ENCODE data around the gene TMEM81. TPM values are rescaled to one million over a fixed set of nuclear protein-coding genes. Genes with fewer than 3 reads are reported as not detected.

The TMEM81 gene
- total RNA-seq, 2 donors from 2014 or later, result 1.3 to 2.0 TPM

- peaks cover 5% of the 10 kb centered on the region for H3K4me1 ChIP-seq
- 75 to 77% methylated on average over 5 to 12 of the region's 12 CpGs for WGBS, 2 donors
- H3K27ac ChIP-seq, result no peak overlapping the region
- intact Hi-C loops (cut with DNase I), result no loop called here
- H3K9me3 ChIP-seq, result no peaks in the 10 kb centered on the region
- no peaks in the 10 kb centered on the region for H3K36me3 ChIP-seq (replicated peaks in 1 of 2; ENCODE audit: insufficient read depth in 1 of 2, low read depth in 2 of 2)
- ATAC-seq (no peak), DNase-seq (no peak)
- TF ChIP-seq, protein P1, sequence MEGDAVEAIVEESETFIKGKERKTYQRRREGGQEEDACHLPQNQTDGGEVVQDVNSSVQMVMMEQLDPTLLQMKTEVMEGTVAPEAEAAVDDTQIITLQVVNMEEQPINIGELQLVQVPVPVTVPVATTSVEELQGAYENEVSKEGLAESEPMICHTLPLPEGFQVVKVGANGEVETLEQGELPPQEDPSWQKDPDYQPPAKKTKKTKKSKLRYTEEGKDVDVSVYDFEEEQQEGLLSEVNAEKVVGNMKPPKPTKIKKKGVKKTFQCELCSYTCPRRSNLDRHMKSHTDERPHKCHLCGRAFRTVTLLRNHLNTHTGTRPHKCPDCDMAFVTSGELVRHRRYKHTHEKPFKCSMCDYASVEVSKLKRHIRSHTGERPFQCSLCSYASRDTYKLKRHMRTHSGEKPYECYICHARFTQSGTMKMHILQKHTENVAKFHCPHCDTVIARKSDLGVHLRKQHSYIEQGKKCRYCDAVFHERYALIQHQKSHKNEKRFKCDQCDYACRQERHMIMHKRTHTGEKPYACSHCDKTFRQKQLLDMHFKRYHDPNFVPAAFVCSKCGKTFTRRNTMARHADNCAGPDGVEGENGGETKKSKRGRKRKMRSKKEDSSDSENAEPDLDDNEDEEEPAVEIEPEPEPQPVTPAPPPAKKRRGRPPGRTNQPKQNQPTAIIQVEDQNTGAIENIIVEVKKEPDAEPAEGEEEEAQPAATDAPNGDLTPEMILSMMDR (IDR thresholded peaks at IDR 0.05), result no peak
- TF ChIP-seq POLR2A (IDR thresholded peaks at IDR 0.05), result no peak
- H3K4me3 ChIP-seq, result no peak overlapping the region
- no peaks in the 10 kb centered on the region for H3K27me3 ChIP-seq
These were observed 12.5 kb downstream of the TMEM81 start for GRCh38 chr1:205071801-205072200.

- Histone ChIP-seq H3K36me3 (replicated peaks in 1 of 2; ENCODE audit: insufficient read depth in 1 of 2, low read depth in 2 of 2) (no peaks in the 10 kb centered on the region), H3K9me3 (no peaks in the 10 kb centered on the region), H3K27me3 (no peaks in the 10 kb centered on the region), H3K4me1 (peaks cover 5% of the 10 kb centered on the region), H3K4me3 (no peak overlapping the region), H3K27ac (no peak overlapping the region)
- WGBS, 2 donors, result 83 to 100% methylated on average over 2 of the region's 2 CpGs
- ATAC-seq (no peak), DNase-seq (no peak)
- TF ChIP-seq, protein P1 (IDR thresholded peaks at IDR 0.05), result no peak
- TF ChIP-seq POLR2A (IDR thresholded peaks at IDR 0.05), result no peak
- intact Hi-C loops (cut with DNase I), result no loop called here
These were observed 13.2 kb downstream of the TMEM81 start for GRCh38 chr1:205071028-205071409.

- Histone ChIP-seq H3K36me3 (replicated peaks in 1 of 2; ENCODE audit: insufficient read depth in 1 of 2, low read depth in 2 of 2) (no peaks in the 10 kb centered on the region), H3K27ac (no peak overlapping the region), H3K9me3 (no peaks in the 10 kb centered on the region), H3K4me1 (peaks cover 5% of the 10 kb centered on the region), H3K4me3 (no peak overlapping the region), H3K27me3 (no peaks in the 10 kb centered on the region)
- DNase-seq (no peak), ATAC-seq (no peak)
- 86 to 88% methylated on average over 40 of the region's 42 CpGs for WGBS, 2 donors
- intact Hi-C loops (cut with DNase I), result no loop called here
- TF ChIP-seq POLR2A (IDR thresholded peaks at IDR 0.05), result no peak
- TF ChIP-seq, protein P1 (IDR thresholded peaks at IDR 0.05), result no peak
These were observed 14.7 kb downstream of the TMEM81 start for GRCh38 chr1:205069371-205070125.

GRCh38 chr1:205068457-205069040 lies 15.7 kb downstream of the TMEM81 start:
- DNase-seq (no peak), ATAC-seq (no peak)
- intact Hi-C loops (cut with DNase I), result no loop called here
- TF ChIP-seq, protein P1 (IDR thresholded peaks at IDR 0.05), result no peak
- no peak for TF ChIP-seq POLR2A (IDR thresholded peaks at IDR 0.05)
- no peaks in the 10 kb centered on the region for H3K36me3 ChIP-seq (replicated peaks in 1 of 2; ENCODE audit: insufficient read depth in 1 of 2, low read depth in 2 of 2)
- WGBS, 2 donors, result 0 to 12% methylated on average over 2 of the region's 2 CpGs
- no peaks in the 10 kb centered on the region for H3K27me3 ChIP-seq
- H3K9me3 ChIP-seq, result no peaks in the 10 kb centered on the region
- no peak overlapping the region for H3K4me3 ChIP-seq
- no peak overlapping the region for H3K27ac ChIP-seq
- peaks cover 5% of the 10 kb centered on the region for H3K4me1 ChIP-seq
